Renal cortical epithelial cell (primary cell): ENCODE measurements around the gene SDK1. TPM values are rescaled to one million over a fixed set of nuclear protein-coding genes. Genes with fewer than 3 reads are reported as not detected.

ENCODE experiments used
- DNase-seq: peaks from one replicate; pipeline ENCODE4 v3.0.0-alpha.2; 2011; ENCODE audit warnings: low read depth
- total RNA-seq: library from RNA; depleted of rRNA; stranded (reverse); fragments of >200 nt; gene quantifications from 2 replicates; pipeline ENCODE4 v1.2.3, GENCODE V29; 2014

The SDK1 gene
- total RNA-seq, 1 donor from 2014 or later: 30.9 TPM

GRCh38 chr7:4102231-4102841 lies 801.3 kb downstream of the SDK1 start:
- no peak for DNase-seq

- DNase-seq: no peak
These were observed 802.5 kb downstream of the SDK1 start for GRCh38 chr7:4103352-4104091.

- DNase-seq: no peak
These were observed 806.8 kb downstream of the SDK1 start for GRCh38 chr7:4107839-4108238.

GRCh38 chr7:4108951-4109350 lies 807.9 kb downstream of the SDK1 start:
- no peak for DNase-seq

- no peak for DNase-seq
These were observed 808.5 kb downstream of the SDK1 start for GRCh38 chr7:4109481-4110110.

- DNase-seq: no peak
These were observed 809.4 kb downstream of the SDK1 start for GRCh38 chr7:4110438-4110837.

GRCh38 chr7:4111166-4111565 lies 810.1 kb downstream of the SDK1 start:
- DNase-seq: no peak

- DNase-seq: no peak
These were observed 812.2 kb downstream of the SDK1 start for GRCh38 chr7:4113271-4113670.

- DNase-seq: no peak
These were observed 812.9 kb downstream of the SDK1 start for GRCh38 chr7:4113976-4114375.

- no peak for DNase-seq
These were observed 814.4 kb downstream of the SDK1 start for GRCh38 chr7:4115442-4115841.

GRCh38 chr7:4115941-4116610 lies 815.0 kb downstream of the SDK1 start:
- DNase-seq: no peak

- no peak for DNase-seq
These were observed 818.8 kb downstream of the SDK1 start for GRCh38 chr7:4119848-4120247.

GRCh38 chr7:4123346-4123745 lies 822.3 kb downstream of the SDK1 start:
- DNase-seq: no peak

- DNase-seq: peak; percentile 71
These were observed 822.8 kb downstream of the SDK1 start for GRCh38 chr7:4123823-4124222.

- DNase-seq: no peak
These were observed 823.8 kb downstream of the SDK1 start for GRCh38 chr7:4124556-4125477.

GRCh38 chr7:4127909-4128560 lies 827.0 kb downstream of the SDK1 start:
- no peak for DNase-seq

GRCh38 chr7:4129481-4130122 lies 828.5 kb downstream of the SDK1 start:
- DNase-seq: no peak

GRCh38 chr7:4131063-4131462 lies 830.0 kb downstream of the SDK1 start:
- no peak for DNase-seq

- no peak for DNase-seq
These were observed 831.2 kb downstream of the SDK1 start for GRCh38 chr7:4132221-4132620.

GRCh38 chr7:4133491-4134044 lies 832.5 kb downstream of the SDK1 start:
- DNase-seq: no peak
